Left colon (tissue), 2 donors: Measurements from ENCODE around the gene C4orf50. TPM values are rescaled to one million over a fixed set of nuclear protein-coding genes. Genes with fewer than 3 reads are reported as not detected.
"Not testable (repeated sequence)": the region's sequence is repeated elsewhere in the genome, so short reads cannot be mapped to it uniquely, and the experiment has no call there.

Experiments
- ATAC-seq: fragments of 200-7000 bp; cut with Tn5 transposase; one replicate; pipeline ENCODE4 v1.9.1; 2020; ENCODE audit warnings: mild to moderate bottlenecking, moderate library complexity
- DNase-seq, 2 donors: peaks; one replicate each; pipeline ENCODE4 v3.0.0-alpha.2; 2020
- intact Hi-C, 2 donors: fragments of 100-400 bp; cut with DNase I in 1 of 2; cut with micrococcal nuclease in 1 of 2; formaldehyde crosslinking; loops; one replicate each; pipeline versions ENCODE4 v1.11.2 to v1.14.0; 2022; cut with DNase I, micrococcal nuclease
- microRNA-seq, 2 donors: library from miRNA; unstranded; fragments of <30 nt; microRNA quantifications; one replicate each; pipeline versions ENCODE4 v1.1.0 to v1.2.0, GENCODE V29; 2020
- total RNA-seq, 2 donors: library from RNA; stranded (reverse); fragmentation: NEBNext Ultra II Directional; extraction: Animal tissue kit (Norgen Biotek cat#: 25700); gene quantifications; one replicate each; pipeline ENCODE4 v1.2.1, GENCODE V29; 2021
- donor health status: DM: no; HTN: no; CAD: no.
- donor health status: DM: yes; HTN: yes; CAD: no.

Gene C4orf50
- total RNA-seq, 2 donors from 2014 or later = 0.09 TPM; not detected in 1

DNA sequence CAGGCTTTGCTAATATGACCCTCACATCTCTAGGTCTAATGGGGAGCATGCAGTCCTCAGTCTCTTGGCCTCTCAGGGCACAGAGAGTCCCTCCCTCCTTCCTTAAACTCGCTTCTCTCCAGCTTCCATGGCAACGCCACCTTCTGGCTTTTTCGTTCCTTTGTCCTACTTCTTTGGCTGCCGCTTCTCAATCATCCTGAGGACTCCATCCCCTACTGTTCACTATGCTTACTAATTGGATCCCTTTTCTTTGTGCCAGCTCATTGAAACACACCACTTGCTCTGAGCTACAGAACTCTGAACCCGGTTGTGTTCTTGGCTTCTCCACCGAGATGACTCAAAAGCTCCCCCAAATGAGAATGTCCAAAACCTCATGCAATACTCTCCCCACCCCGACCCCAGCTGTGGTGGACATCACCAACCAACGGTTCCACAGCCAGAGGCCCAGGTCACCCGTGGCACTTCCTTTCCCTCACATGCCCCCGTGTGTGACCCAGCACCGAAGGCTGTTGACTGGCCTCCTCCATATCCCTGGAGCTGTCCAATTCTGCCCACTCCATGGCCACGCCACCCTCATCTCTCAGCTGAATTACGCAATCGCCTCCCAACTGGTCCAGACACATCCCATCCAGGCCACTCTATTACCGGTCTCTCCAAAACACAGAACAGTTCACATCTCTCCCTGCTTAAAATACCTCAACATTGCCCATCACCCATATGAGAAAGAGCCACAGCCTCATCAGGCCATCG, 160.0 kb downstream of the C4orf50 start:
- intact Hi-C loops = no loop called here
- ATAC-seq (no peak), DNase-seq (no peak)

DNA sequence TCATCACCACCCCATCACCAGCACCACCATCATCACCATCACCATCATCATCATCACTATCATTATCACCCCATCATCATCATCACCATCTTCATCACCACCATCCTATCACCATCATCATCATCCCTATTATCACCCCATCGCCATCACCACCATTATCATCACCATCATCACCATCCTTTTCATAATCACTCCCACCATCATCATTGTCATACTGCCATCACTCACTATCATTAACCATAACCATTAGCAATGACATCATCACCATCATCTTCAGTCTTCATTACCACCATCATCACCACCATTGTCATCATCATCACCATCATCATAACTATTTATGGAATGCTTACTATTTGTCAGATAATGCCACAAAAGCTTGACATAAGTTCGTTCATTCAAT, 161.0 kb downstream of the C4orf50 start:
- DNase-seq (no peak), ATAC-seq (no peak)
- intact Hi-C loops = no loop called here

DNA sequence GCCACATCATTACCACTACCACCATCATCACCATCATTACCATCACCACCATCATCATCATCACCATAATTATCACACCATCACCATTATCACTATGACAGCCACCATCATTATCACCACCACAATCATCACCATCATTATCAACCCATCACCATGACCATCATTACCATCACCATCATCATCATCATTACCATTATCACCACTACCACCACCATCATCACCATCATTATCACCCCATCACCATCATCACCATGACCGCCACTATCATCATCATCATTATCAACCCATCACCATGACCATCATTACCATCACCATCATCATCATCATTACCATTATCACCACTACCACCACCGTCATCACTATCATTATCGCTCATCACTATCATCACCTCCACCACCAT, 161.9 kb downstream of the C4orf50 start:
- intact Hi-C loops, ATAC-seq, DNase-seq: not testable (repeated sequence)

DNA sequence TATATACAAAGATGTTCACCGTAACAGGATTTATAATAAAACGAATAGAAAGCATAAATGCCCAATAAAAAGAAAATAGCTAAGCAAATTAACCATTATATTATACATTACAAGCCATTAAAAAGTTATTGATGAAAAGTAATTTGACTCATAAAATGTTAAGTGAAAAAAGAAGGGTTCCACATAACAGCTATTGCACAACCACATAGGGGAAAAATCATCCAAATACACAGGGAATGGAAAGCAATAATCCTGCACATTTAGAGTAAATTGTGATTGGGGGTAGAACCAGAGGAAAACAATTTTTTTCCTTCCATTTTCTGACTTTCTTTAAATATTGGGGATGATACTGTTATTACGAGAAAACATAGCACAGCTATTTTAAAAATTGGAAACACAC, 163.3 kb downstream of the C4orf50 start:
- DNase-seq (no peak), ATAC-seq (no peak)
- intact Hi-C loops = no loop called here

DNA sequence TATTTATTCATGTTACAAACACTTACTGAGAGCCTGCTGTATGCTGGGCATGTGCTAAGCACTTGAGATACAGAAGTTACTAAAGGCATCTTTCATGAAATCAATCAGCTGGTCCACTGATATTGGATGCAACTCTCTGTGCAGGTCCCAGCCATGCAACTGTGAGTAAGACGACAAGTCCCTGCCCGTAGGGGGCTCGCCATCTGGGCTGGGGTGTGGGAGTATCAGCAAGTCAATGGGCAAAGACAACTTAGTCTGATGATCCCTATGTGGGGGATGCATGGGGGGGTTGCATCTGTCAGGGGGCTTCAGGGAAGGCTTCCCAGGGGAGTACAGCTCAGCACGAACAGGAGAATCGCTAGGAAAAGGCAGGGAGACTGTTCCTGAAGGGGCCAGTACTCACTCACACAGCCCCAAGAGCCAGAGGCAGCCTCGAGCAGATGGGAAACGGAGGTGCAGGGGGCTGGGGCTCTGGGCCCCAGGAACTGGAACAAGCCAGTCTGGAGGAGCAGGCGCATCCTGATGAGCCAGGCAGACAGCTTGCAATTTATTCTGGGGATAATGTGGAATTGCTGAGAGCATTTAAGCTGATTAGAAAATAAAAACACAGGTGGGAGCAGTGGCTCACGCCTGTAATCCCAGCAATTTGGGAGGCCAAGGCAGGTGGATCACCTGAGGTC, 165.6 kb downstream of the C4orf50 start:
- intact Hi-C loops = no loop called here
- no peak for DNase-seq
- no peak for ATAC-seq

DNA sequence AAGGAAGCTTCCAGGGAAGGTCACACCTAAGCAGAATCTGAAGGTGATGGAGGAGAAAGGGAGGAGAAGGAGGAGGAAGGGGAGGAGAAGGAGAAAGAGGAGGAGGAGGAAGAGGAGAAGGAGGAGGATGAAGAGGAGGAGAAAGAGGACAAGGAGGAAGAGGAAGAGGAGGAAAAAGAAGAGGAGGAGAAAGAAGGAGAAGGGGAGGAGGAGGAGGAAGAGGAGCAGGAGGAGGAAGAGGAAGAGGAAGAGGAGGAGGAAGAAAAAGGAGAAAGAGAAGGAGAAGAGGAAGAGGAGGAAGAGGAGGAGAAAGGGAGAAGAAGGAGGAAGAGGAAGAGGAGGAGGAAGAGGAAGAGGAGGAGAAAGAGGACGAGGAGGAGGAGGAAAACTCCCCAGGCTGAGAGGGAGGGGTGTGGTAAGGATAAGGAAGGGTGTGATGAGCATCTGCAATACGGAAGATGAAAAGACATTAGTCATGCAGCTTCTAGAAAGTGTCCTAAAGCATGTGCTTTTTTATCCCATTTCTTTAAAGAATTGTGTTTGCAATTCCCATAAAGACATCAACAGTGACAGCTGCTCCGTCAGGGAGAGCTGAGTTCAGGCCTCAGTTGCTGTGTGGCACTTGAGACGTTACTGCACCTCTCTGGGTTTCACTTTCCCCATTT, 166.5 kb downstream of the C4orf50 start:
- DNase-seq = no peak
- intact Hi-C loops = no loop called here
- no peak for ATAC-seq

Small RNA genes lying within 50 kb of the gene (microRNA-seq; reads per million reads assigned to microRNA genes)
- 0 to 1.4 reads per million in 2 donors for gene MIR378D1

Other genes with a start within 250 kb of the C4orf50 start
- 1 to 10 TPM in 1 of 2 donors, under 1 TPM in 1; 0.37 to 1.2 TPM for gene CRMP1, start 125.3 kb downstream of the C4orf50 start, total RNA-seq
- gene JAKMIP1, start 182.1 kb upstream of the C4orf50 start, total RNA-seq = under 1 TPM; 0.37 to 0.42 TPM